SU-DHL-6 (cell line): Measurements from ENCODE around the gene RIPPLY3.

Experiments used
- H2AFZ ChIP-seq: fragments of 200-600 bp; sonication (generic); 2 replicates; pipeline ENCODE4 v1.6.1; 2014; ENCODE audit warnings: low read depth, mild to moderate bottlenecking, moderate library complexity, mixed read lengths, antibody characterized with exemption, low read length; ENCODE audit not compliant: severe bottlenecking
- H3F3A ChIP-seq: fragments of 200-600 bp; shearing (Covaris generic); 2 replicates; pipeline ENCODE4 v1.6.0; 2016; ENCODE audit warnings: antibody characterized with exemption, mild to moderate bottlenecking; ENCODE audit not compliant: insufficient read depth
- H3K27ac ChIP-seq: fragments of 200-600 bp; sonication (generic); 2 replicates; pipeline ENCODE4 v1.5.1; 2016; ENCODE audit warnings: low read depth, mild to moderate bottlenecking, low read length, moderate library complexity, mixed read lengths
- H3K27me3 ChIP-seq: fragments of 200-600 bp; sonication (generic), shearing (Covaris generic); 2 replicates; pipeline ENCODE4 v1.6.0; 2014; ENCODE audit warnings: mild to moderate bottlenecking, low read length
- H3K36me3 ChIP-seq: fragments of 200-600 bp; sonication (generic); 2 replicates; pipeline ENCODE4 v1.6.1; 2014; ENCODE audit warnings: mild to moderate bottlenecking, low read length, mixed read lengths
- H3K4me2 ChIP-seq: fragments of 300-600, 200-600 bp; shearing (Covaris generic), sonication (generic); 2 replicates; pipeline ENCODE4 v1.6.0; 2014; ENCODE audit warnings: low read length, low read depth, mild to moderate bottlenecking; ENCODE audit not compliant: poor library complexity, severe bottlenecking
- H3K4me3 ChIP-seq: fragments of 200-600 bp; sonication (generic); 2 replicates; pipeline ENCODE4 v1.5.1; 2014; ENCODE audit warnings: antibody characterized with exemption, low read length, mild to moderate bottlenecking, mixed read lengths; ENCODE audit not compliant: insufficient read depth, poor library complexity, severe bottlenecking
- H3K79me2 ChIP-seq: fragments of 200-600 bp; sonication (generic); 2 replicates; pipeline ENCODE4 v1.6.1; 2014; ENCODE audit warnings: mild to moderate bottlenecking, low read length, moderate library complexity; ENCODE audit not compliant: insufficient read depth
- H3K9ac ChIP-seq: fragments of 200-600 bp; sonication (generic); 2 replicates; pipeline ENCODE4 v1.7.0; 2014; ENCODE audit warnings: mild to moderate bottlenecking, low read length
- H3K9me2 ChIP-seq: fragments of 200-600 bp; sonication (generic); replicated peaks from 2 replicates; pipeline ENCODE4 v1.6.1; 2014; ENCODE audit warnings: low read length; ENCODE audit not compliant: insufficient read depth
- H3K9me3 ChIP-seq: fragments of 200-600 bp; sonication (generic); 2 replicates; pipeline ENCODE4 v1.6.1; 2014; ENCODE audit warnings: low read length, mixed read lengths; ENCODE audit not compliant: insufficient read depth
- H4K20me1 ChIP-seq: fragments of 200-600 bp; sonication (generic); 2 replicates; pipeline ENCODE4 v1.6.1; 2014; ENCODE audit warnings: low read depth, mild to moderate bottlenecking, antibody characterized with exemption, low read length, moderate library complexity, mixed read lengths
- CTCF ChIP-seq: fragments of 200-600 bp; sonication (generic); IDR thresholded peaks from one replicate; pipeline ENCODE4 v1.5.1; 2017; ENCODE audit warnings: antibody characterized with exemption, mild to moderate bottlenecking, low read length, moderate library complexity; ENCODE audit not compliant: insufficient read depth, poor library complexity, severe bottlenecking
- EZH2phosphoT487 ChIP-seq: fragments of 200-600 bp; sonication (generic), shearing (Covaris generic); conservative IDR thresholded peaks from 2 replicates; pipeline ENCODE4 v1.6.1; 2018; ENCODE audit warnings: mild to moderate bottlenecking, antibody characterized with exemption, low read length, moderate library complexity, mixed read lengths

RIPPLY3 gene

GRCh38 chr21:37060296-37060695 lies 53.8 kb downstream of the RIPPLY3 start:
- Histone ChIP-seq H3K9me3 (no peaks in the 10 kb centered on the region), H3K36me3 (0 out of 2 replicates have a peak, but pooled peaks cover 3% of the 10 kb centered on the region), H3K27me3 (no peaks in the 10 kb centered on the region), H2AFZ (no peak overlapping the region), H3K9ac (no peak overlapping the region), H3F3A (no peaks in the 10 kb centered on the region), H3K79me2 (no peaks in the 10 kb centered on the region), H3K27ac (no peak overlapping the region), H3K4me2 (no peak overlapping the region), H3K4me3 (no peak overlapping the region), H3K9me2 (no peaks in the 10 kb centered on the region), H4K20me1 (no peaks in the 10 kb centered on the region)
- no peak for TF ChIP-seq EZH2phosphoT487
- TF ChIP-seq CTCF = no peak

GRCh38 chr21:37061926-37062592 lies 55.6 kb downstream of the RIPPLY3 start:
- Histone ChIP-seq H3K4me2 (no peak overlapping the region), H3K27ac (no peak overlapping the region), H3K36me3 (0 out of 2 replicates have a peak, but pooled peaks cover 4% of the 10 kb centered on the region), H3K27me3 (no peaks in the 10 kb centered on the region), H3K9ac (no peak overlapping the region), H3F3A (no peaks in the 10 kb centered on the region), H3K4me3 (no peak overlapping the region), H2AFZ (no peak overlapping the region), H3K9me2 (no peaks in the 10 kb centered on the region), H3K79me2 (no peaks in the 10 kb centered on the region), H3K9me3 (no peaks in the 10 kb centered on the region), H4K20me1 (no peaks in the 10 kb centered on the region)
- TF ChIP-seq CTCF = no peak
- no peak for TF ChIP-seq EZH2phosphoT487

GRCh38 chr21:37062593-37062935 lies 56.1 kb downstream of the RIPPLY3 start:
- H3K27me3 ChIP-seq = no peaks in the 10 kb centered on the region
- no peak overlapping the region for H3K4me2 ChIP-seq
- no peaks in the 10 kb centered on the region for H3F3A ChIP-seq
- H3K4me3 ChIP-seq = no peak overlapping the region
- no peaks in the 10 kb centered on the region for H3K9me3 ChIP-seq
- H4K20me1 ChIP-seq = no peaks in the 10 kb centered on the region
- no peaks in the 10 kb centered on the region for H3K9me2 ChIP-seq
- TF ChIP-seq CTCF (no peak), EZH2phosphoT487 (no peak)
- no peaks in the 10 kb centered on the region for H3K79me2 ChIP-seq
- no peak overlapping the region for H3K9ac ChIP-seq
- H2AFZ ChIP-seq = no peak overlapping the region
- 0 out of 2 replicates have a peak, but pooled peaks cover 4% of the 10 kb centered on the region for H3K36me3 ChIP-seq
- H3K27ac ChIP-seq = no peak overlapping the region
